Measurements from ENCODE around the gene ANKFY1.

DNA sequence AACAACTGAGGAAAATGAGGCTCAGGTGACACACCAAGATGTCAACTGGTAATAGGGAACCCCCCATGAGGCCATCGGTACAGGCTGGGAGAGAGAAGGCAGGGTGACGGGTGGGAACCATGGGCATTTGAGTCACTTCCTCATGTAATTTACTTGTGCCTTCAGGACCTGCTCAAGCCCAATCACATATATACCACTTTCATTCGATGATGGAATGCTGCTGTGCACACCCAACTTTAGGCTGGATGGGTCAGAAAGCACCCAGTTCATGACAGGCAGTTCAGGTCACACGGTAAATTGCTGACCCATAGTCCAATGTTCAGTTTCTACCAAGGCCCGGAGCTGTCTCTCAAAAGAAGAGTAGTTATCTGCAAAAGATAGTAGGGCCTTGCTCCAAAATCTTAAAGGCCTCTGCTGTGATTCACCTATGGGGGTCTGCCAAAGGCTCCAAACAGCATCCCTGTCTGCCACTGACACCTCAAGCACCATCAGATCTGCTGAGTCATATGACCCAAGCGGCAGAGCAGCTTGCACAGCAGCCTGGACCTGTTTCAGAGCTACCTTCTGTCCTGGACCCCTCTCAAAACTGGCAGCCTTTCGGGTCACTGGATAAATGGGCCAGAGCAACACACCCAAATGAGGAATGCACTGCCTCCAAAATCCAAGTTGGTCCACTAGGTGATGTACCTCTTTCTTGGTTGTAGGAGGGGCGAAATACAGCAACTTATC, 145.6 kb downstream of the ANKFY1 start:
- no peak for TF ChIP-seq POLR2AphosphoS5 (IDR thresholded peaks at IDR 0.05)
- TF ChIP-seq, protein P1, sequence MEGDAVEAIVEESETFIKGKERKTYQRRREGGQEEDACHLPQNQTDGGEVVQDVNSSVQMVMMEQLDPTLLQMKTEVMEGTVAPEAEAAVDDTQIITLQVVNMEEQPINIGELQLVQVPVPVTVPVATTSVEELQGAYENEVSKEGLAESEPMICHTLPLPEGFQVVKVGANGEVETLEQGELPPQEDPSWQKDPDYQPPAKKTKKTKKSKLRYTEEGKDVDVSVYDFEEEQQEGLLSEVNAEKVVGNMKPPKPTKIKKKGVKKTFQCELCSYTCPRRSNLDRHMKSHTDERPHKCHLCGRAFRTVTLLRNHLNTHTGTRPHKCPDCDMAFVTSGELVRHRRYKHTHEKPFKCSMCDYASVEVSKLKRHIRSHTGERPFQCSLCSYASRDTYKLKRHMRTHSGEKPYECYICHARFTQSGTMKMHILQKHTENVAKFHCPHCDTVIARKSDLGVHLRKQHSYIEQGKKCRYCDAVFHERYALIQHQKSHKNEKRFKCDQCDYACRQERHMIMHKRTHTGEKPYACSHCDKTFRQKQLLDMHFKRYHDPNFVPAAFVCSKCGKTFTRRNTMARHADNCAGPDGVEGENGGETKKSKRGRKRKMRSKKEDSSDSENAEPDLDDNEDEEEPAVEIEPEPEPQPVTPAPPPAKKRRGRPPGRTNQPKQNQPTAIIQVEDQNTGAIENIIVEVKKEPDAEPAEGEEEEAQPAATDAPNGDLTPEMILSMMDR (IDR thresholded peaks at IDR 0.05), result no peak
- no peak for TF ChIP-seq EP300 (IDR thresholded peaks at IDR 0.05)
